ENCODE data around the gene FANCC.

DNA sequence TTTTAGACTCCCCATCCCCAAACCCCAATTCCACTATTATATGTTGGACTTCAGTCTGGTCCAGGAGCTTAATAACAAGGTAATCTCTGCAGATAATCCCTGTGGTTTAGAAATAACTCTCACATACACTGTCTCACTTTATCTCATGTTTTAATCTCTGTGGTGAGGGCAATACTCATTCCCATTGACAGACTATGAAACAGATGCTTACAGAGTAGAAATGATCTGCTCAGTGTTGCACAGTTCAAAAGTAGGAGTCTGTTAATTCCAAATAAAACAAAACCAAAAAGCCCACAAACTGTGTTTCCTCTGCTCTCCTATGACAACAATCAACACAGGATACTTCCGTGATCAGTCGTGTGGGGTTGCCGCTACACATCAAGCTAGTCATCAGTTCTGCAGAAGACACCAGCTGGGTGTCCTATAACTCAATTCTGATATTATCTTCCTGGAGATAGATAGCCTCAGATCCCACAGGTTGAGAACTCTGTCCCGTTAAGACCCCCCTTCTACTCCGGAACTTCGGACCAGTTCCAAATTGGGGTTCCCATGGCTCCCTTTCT is 26.3 kb upstream of the FANCC start:
- TF ChIP-seq, protein P1, sequence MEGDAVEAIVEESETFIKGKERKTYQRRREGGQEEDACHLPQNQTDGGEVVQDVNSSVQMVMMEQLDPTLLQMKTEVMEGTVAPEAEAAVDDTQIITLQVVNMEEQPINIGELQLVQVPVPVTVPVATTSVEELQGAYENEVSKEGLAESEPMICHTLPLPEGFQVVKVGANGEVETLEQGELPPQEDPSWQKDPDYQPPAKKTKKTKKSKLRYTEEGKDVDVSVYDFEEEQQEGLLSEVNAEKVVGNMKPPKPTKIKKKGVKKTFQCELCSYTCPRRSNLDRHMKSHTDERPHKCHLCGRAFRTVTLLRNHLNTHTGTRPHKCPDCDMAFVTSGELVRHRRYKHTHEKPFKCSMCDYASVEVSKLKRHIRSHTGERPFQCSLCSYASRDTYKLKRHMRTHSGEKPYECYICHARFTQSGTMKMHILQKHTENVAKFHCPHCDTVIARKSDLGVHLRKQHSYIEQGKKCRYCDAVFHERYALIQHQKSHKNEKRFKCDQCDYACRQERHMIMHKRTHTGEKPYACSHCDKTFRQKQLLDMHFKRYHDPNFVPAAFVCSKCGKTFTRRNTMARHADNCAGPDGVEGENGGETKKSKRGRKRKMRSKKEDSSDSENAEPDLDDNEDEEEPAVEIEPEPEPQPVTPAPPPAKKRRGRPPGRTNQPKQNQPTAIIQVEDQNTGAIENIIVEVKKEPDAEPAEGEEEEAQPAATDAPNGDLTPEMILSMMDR (IDR thresholded peaks at IDR 0.05), result no peak
- TF ChIP-seq POLR2A (IDR thresholded peaks at IDR 0.05), result no peak

All from body of pancreas (tissue), 4 donors.